GM21390 (cell line): Measurements from ENCODE around the gene LRBA.
A peak's percentile ranks its signal among the peaks of the same experiment; 100 is the strongest.

ENCODE experiments used
- ATAC-seq: cut with Tn5 transposase; IDR thresholded peaks from one replicate; pipeline ENCODE4 v1.9.1; 2021; ENCODE audit not compliant: unreplicated experiment

Gene LRBA

DNA sequence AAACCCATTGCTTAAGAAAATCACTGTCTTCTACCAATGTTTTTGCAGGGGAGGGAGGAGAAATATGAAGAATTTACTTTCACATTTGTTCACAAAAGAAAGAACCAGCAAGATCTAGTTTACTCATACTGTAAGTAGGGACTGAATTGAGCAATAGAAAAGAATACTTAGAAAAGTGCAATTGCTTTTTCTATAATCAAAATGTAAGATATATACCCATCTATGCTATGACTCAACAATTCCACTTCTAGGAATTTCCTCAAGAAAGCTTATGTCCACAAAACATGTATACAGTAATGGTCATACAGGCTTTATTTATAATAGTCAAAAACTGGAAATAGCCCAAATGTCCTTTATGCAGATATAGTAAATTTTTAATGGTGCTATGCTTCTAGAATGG, 196.4 kb downstream of the LRBA start:
- ATAC-seq = no peak

DNA sequence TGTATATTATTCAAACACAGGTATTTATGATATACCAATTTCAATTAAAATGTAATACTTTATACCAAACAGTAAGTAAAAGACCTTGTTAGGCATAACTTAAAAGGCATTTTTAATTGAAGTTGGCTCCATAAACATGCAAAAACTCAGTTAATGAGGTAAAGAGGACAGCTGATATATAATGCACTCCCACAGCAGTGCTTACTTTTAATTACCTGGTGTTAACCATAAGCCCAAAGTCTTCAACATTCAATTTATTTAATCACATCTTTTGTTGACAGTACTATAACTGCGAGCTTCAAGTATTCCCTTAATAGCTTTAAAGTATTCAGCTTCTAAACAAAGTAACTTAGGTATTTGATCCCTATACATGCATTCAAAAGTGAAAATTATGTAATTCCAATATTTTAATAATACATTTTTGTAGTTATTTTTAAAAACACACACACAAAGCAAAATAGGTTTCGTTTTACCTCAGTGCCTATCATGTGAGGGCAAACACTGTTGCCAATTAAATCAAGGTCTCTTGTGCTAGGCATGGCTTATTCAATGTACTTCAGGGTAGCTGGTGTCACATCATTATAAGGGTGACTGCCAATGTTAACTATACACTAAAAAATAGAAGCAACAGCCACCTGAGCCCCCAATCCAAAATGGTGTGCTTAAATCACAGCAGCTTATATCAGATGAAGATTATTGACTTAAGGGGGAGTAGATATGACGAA, 197.1 kb downstream of the LRBA start:
- ATAC-seq = no peak

DNA sequence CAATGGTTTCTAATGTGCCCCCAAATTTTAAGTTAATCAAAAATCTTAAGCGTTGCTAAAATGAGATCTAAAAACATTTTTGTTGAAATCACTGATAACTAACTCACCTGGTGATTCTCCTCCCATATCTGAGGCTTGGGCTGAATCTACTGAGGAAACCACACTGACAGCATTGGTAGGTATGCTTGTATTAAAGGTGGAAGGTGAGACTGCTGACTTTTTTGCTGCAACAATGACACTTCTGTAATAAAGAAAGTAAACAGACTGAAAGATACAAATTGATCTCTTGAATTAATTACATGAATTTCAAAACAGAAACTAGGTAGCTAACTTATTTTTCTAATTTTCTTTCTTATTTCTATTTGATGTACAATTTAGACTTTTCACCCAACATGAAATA, 198.1 kb downstream of the LRBA start:
- no peak for ATAC-seq

DNA sequence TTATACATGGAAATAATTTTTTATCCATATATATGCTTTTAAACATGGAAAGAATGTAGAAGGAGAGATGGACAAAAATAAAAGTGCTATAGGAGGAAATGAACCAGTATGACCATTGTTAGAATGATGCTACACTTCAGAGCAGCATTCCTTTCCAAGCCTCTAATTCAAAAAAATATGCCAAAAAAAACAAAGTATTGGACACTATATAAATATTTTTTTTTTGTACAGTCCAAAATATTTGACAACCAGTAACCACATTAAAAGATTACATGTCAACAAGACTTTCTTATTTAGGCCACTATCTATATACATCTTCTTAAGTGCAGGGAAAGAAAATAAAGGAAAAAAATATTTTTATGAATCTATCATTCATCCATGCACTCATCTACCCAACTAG, 198.6 kb downstream of the LRBA start:
- no peak for ATAC-seq

DNA sequence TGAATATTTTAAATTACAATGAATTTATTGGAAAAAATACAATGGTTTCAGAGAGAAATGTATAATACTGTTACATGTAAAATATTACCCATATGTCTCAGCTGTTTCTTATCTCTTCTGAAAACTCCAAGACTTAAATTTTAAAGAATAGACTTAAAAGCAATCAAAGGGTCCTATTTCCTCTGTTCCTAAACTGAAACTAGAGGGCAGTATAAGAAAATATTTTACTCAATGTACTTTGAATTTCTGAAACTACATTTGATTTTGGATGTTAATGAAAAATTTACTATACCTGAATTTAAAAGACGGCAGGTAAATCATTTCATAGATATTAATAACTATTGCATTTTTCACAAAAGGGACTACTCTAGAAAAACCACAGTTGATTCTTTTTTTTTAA, 200.2 kb downstream of the LRBA start:
- ATAC-seq = no peak

DNA sequence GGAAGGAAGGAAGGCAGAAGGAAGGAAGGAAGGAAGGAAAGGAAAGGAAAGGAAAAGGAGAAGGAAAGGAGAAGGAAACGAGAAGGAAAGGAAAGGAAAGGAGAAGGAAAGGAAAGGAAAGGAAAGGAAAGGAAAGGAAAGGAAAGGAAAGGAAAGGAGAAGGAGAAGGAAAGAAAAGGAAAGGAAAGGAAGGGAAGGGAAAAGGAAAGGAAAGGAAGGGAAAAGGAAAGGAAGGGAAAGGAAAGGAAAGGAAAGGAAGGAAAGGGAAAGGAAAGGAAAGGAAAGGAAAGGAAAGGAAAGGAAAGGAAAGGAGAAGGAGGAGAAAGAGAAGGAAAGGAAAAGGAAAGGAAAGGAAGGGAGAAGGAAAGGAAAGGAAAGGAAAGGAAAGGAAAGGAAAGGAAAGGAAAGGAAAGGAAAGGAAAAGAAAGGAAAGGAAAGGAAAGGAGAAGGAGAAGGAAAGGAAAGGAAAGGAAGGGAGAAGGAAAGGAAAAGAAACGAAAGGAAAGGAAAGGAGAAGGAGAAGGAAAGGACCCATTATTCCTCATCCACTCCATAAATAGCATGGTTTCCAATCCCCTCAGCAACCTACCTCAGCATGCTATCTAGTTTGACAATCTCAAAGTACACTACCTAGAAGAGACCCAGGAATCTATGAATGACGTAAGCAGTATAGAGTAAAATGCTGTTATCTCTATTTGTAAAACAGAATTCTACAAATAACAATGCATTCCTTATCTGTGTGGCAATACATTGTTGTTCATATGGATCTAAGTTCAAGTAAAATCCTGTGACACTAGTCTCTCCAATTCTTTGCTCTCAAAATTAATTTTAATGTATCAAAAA, 209.7 kb downstream of the LRBA start:
- ATAC-seq = no peak

DNA sequence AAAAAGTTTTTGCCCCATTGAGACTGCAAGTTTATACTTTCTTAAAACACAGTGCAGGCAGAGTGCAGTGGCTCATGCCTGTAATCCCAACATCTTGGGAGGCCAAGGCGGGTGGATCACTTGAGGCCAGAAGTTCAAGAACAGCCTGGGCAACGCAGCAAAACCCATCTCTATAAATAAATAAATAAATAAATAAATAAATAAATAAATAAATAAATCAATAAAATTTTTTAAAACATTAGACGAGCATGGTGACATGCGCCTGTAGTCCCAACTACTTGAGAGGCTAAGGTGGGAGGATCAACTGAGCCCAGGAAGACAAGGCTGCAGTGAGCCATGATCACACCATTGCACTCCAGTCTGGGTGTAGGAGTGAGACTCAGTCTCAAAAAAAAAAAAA, 213.3 kb downstream of the LRBA start:
- no peak for ATAC-seq

DNA sequence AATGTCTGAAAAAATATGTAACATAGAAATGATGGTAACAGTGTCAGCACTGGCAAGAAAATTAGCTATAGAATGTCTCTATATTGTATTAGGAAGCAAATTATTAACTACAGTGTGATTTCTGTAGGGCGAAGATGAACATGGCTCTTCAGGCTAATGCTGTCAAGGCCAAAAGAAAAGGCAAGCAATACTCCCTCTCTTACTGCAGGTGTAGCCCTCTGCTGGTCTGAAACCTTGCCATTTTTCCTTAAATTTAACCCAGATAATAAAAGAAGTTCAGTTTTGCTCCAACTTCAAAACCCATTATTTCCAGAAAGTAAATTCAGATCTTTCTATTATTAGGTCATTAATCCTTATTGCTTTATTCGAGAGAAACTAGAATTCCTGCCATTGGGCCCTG, 215.9 kb downstream of the LRBA start:
- ATAC-seq = no peak

DNA sequence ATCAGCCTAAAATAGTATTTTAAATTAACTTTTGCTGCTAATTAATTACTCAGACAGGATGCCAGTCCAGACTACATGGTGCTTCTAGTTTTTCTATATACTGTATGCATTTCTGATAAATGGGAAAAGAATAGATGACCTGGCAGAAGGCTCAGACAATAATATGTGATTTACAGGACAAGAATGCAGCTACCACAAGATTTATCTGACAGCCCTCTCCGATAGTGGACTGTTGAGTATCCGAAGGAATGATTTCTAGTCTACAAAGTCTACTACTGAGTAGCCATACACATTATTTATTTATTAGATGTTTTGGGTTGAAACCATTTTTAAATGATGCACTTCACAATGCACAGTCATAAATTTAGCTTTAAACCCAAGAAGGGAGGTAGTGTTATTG, 220.4 kb downstream of the LRBA start:
- no peak for ATAC-seq

DNA sequence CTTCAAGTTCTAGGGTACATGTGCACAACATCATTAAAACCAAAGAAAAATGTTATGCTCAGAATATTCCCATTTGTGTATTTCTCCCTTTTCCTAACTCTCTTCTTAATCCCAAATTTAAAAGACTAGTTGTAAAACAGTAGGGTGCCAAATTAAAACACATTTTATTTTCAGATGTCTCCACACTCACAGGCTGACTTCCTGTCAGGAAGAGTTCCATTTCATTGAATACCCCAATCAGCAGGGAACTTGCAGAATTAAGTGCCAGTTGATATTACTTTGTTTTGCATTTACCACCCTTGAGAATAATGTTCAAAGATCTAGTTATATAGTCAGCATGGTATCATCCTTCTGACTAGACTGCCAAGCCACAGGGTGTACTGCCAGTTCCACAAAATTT, 225.2 kb downstream of the LRBA start:
- no peak for ATAC-seq

DNA sequence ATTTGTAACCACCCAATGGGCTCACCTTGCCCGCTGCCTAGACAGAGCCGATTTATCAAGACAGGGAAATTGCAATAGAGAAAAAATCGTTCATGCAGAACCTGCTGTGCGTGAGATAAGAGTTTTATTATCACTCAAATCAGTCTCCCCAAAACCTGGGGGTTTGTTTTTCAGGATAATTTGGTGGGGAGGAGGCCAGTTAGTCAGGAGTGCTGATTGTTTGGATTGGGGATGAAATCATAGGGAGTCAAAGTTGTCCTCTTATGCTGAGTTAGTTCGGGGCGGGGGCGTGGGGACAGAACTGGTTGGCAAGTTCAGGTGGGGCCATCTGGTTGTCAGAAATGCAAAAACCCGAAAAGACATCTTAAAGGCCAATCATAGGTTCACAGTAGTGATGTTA, 230.1 kb downstream of the LRBA start:
- ATAC-seq = no peak

DNA sequence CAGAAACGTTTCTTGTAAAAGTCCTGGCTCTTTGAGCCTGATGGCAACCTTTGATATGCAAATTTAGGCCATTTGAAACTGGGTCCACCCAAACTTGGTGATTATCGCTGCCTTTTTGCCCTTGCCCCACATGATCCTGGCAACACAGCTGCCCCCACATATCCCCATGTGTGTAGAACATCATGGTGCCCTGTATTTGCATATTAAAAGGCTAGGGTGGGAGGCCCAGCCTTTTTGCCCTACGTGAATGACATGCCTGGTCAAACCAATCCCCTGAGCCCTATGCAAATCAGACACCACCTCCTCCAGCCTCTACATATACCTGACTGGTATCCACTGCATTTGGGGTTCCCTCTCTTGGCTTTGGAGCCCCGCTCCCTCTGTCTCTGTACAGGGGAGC, 230.8 kb downstream of the LRBA start:
- ATAC-seq = no peak

DNA sequence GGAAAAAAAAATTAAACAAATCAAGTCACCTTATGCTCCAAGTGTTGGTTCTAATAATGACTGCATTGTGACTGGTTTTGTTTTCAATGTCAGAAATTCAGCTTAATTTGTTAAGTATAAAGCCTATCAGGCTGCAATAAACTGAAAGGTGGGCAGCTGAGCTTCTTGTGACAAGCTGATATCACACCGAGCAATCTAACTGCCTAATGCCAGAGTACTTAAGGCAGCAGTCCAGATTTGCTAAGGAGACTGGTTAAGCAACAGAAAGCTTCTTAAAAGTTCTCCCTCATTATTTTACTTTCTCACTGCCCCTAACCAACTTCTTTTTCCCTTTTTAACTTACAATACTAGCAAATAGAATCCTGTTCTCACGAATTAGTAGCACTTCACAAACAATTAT, 232.2 kb downstream of the LRBA start:
- no peak for ATAC-seq

DNA sequence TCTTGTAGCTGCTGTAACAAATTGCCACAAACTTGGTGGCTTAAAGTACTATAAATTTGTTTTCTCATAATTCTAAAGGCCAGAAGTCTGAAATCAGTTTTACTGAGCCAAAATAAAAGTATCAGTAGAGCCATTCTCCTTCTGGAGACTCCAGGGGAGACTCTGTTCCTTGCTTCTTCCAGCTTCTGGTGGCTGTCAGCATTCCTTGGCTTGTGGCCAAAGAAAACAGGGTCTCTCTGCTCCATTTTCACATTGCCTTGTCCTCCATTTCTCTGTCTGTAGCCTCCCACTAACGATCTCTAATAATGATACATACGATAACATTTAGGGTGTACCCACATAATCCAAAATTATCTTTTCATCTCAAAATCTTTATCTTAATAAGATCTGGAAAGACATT, 232.8 kb downstream of the LRBA start:
- no peak for ATAC-seq

DNA sequence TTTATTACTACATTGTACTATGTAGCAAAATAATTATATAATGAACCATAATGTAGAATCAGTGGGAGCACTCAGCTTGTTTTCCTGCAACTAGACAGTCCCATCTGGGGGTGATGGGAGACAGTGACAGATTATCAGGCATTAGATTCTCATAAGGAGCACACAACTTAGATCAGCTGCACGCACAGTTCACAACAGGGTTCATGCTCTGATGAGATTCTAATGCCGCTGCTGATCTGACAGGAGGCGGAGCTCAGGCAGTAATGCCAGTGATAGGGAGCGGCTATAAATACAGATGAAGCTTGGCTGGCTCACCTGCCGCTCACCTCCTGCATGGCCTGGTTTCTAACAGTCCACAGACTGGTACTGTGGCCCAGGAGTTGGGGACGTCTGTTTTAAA, 233.9 kb downstream of the LRBA start:
- ATAC-seq = no peak

DNA sequence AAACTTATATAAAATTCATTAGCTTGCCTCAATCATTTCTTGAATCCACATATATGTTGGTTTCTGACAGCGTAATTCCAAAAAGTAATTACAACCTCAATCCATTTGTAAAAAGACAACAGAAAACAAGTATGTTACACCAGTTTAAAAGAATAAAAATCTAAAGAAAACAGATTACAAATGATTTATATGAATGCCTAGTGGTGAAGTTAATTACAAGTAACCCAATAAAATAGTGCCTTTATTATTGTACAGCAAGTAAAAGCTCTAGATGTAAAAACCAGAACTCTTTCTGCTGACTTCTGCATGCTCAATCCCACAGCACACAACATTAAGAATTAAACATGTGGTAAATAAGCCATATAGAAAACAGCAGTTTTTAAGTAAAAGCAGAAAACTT, 235.4 kb downstream of the LRBA start:
- ATAC-seq = no peak

DNA sequence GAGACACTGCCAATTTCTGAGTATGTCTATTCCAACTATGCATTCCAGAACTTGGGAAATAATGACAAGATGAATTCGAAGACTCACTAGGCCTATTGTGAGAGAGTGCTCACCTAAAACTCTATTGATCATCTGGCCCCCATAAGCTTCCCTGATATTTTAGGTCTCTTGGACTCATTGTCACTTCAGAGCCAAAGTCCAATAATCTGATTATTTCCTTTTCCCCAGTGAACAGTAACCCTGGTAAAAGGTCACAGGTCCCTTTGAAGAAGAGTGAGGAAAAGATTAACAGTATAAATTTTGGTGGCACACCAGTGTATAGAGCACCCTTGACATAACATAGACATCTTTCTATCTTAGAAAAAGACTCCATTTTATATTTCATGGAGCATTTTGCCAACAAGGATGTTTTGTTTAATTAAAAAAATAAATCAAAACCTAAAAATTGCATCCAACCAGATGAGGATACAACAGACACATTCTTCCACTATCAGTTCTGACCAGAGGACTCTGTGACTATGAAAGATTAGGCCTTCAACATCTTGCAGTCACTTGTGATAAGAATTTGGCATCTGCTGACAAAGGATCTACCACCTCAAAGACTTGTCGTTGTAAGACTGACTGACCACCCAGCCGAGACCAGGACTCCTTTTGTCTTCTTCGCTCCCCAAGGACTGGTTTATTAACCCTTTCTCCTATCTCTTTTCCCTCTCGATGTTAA, 241.2 kb downstream of the LRBA start:
- ATAC-seq = no peak

DNA sequence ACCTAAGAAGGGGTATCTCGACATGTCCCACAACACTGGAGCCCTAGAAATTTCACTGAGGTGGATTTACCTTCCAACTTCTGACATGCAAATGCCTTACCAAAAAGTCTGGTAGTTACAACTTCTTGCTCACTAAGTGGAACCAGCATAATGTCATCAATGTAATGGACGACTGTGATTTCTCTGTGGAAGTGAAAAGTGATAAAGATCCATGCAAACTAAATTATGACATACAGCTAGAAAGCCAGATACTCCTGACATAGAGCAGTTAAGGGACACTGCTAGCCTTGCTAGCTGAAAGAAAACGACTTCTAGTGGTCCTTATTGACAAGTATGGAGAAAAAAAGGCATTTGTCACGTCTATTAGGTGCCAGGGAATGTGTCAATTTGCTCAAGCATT, 242.1 kb downstream of the LRBA start:
- no peak for ATAC-seq

DNA sequence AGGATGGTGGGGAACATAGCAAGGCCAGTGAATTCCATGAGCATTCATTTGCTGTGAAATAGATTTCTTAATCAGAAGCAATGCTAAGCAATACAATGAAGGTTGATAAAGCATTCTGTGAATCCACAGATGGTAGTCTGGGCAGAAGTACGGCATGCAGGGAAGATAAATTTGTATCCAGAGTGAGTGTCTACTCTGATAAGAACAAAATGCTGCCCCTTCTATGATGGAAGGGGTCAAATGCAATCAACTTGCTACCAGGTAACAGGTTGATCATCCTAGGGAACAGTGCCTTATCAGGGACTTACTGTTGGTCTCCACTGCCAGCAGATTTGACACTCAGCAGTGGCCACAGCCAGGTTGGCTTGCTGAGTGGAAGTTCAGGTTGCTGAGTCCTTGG, 243.7 kb downstream of the LRBA start:
- no peak for ATAC-seq

DNA sequence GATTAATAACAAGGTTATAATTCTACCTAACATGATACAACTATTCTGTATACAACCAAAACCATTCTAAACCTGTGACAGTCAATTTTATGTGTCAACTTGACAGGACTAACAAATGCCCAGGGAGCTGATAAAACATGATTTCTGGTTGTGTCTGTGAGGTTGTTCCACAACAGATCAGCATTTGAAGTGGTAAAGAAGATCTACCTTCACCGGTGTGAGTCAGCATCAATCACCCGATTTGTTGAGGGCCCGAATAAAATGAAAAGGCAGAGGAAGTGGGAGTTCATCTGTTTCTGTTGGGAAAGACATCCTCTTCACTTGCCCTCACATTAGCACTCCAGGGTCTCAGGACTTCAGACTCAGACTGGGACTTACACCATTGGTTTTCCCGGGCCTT, 245.2 kb downstream of the LRBA start:
- ATAC-seq = no peak

DNA sequence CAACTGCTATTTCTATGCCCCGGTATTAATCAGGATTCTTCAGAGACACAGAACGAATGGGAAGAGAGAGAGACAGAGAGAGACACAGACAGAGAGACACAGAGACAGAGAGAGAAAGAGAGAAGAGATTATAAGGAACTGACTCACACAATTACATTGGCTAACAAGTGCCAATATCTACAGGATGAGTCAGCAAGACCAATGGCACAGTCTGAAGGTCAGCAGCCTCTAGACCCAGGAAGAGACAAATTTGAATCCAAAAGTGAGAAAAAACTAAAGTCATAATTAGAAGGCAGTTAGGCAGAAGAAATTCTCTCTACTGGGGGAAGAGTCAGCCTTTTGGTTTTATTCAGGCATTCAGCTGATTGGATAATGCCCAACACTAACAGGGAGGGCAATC, 245.8 kb downstream of the LRBA start:
- ATAC-seq = peak; percentile 47

DNA sequence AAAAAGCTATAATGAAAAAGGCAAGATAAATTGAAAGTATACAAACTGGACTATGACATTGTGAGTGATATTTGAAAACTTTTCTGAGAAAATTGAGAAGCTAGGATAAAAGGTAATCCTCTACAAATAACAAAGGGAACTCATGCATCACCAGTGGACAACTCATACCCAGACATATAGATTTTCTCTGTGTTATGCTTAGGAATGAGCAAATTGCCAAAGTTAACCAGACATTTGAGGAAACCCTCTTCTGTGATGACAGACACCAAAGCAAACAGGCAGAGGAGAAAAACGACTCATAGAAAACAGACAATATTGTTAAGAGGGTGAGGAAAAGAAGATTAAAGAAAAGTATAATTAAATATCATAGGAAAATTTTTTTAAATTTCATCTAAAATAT, 246.6 kb downstream of the LRBA start:
- ATAC-seq = no peak
